Suprapubic skin (tissue), 4 donors: ENCODE results near the gene KDM4B.

Source experiments
- POLR2A ChIP-seq, 2 donors: fragments of 450-650 bp; IDR thresholded peaks; one replicate each; pipeline ENCODE4 v1.6.1; 2017; ENCODE audit warnings: antibody characterized with exemption in 2 of 2, mild to moderate bottlenecking in 2 of 2, moderate library complexity in 2 of 2
- POLR2AphosphoS5 ChIP-seq, 3 donors: sonication (generic); formaldehyde crosslinking; IDR thresholded peaks; one replicate each; pipeline ENCODE4 v1.6.1; 2017; ENCODE audit warnings: antibody characterized with exemption in 3 of 3
- TF ChIP-seq, protein P1 (sequence below), 2 donors: fragments of 200-600 bp in 1 of 2; fragments of 450-650 bp in 1 of 2; sonication (generic) in 1 of 2; IDR thresholded peaks; one replicate each; pipeline ENCODE4 v1.5.1; 2016 to 2019; ENCODE audit warnings: antibody characterized with exemption in 2 of 2, mild to moderate bottlenecking in 1 of 2, moderate library complexity in 1 of 2

DNA sequence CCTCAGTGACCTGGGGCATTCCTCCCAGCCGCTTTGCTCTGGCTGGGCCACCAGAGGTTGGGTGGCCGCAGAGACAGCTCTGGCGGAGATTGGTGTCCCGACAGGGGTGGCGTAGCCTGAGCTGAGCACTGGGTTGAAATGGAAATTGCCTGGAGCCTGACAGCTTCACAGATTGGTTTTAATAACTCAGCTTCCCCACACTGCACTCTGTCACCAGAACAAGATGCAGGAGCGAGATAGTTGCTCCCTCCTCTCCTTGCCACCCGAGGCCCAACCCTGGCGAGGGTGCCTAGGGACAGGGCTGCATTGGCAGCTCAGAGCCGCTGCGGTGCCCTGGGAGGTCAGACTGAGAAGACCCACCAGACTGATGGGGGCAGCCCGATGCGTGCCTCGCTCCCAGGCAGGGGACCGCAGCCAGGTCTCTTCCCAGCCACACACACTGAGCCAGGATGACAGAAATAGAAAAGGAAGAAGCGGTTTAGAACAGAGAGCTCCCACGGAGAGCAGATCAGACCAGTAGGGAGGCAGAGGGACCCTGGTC is 84.1 kb downstream of the KDM4B start:
- TF ChIP-seq, protein P1, sequence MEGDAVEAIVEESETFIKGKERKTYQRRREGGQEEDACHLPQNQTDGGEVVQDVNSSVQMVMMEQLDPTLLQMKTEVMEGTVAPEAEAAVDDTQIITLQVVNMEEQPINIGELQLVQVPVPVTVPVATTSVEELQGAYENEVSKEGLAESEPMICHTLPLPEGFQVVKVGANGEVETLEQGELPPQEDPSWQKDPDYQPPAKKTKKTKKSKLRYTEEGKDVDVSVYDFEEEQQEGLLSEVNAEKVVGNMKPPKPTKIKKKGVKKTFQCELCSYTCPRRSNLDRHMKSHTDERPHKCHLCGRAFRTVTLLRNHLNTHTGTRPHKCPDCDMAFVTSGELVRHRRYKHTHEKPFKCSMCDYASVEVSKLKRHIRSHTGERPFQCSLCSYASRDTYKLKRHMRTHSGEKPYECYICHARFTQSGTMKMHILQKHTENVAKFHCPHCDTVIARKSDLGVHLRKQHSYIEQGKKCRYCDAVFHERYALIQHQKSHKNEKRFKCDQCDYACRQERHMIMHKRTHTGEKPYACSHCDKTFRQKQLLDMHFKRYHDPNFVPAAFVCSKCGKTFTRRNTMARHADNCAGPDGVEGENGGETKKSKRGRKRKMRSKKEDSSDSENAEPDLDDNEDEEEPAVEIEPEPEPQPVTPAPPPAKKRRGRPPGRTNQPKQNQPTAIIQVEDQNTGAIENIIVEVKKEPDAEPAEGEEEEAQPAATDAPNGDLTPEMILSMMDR (IDR thresholded peaks at IDR 0.05): no peak
- TF ChIP-seq POLR2A (IDR thresholded peaks at IDR 0.05) (no peak), POLR2AphosphoS5 (IDR thresholded peaks at IDR 0.05) (no peak)
